HTR-8/SVneo (cell line): ENCODE data around the gene WNK2.
"Not testable (repeated sequence)": the region's sequence is repeated elsewhere in the genome, so short reads cannot be mapped to it uniquely, and the experiment has no call there.

Experiments used
- DNase-seq: peaks from one replicate; pipeline ENCODE4 v3.0.0; 2011; ENCODE audit warnings: low spot score, mixed read lengths; ENCODE audit not compliant: insufficient read length
- FAIRE-seq: peaks from 2 replicates; lab custom pipeline; 2011; peaks lifted over from hg19 to GRCh38; lab: Jason Lieb, UNC

The WNK2 gene

DNA sequence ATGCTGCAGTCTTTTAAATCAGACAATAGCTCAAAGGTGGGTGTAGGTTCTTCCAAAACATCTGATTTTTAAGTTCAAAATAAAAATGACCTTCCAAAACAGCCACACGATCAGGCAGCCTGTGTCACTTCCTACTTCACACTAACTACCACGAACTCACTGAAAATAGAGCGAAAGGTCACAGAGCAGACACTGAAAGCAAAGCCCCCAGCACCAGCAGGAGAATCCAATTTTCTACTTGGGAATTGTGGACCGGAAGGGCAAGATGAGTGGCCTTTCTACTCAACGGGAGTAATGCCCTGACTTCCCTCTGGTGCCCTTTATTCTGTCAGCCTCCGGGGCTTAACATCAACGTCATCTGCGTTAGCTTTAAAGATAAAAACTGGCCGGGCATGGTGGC is 159.7 kb downstream of the WNK2 start:
- no peak for DNase-seq
- FAIRE-seq: no peak

DNA sequence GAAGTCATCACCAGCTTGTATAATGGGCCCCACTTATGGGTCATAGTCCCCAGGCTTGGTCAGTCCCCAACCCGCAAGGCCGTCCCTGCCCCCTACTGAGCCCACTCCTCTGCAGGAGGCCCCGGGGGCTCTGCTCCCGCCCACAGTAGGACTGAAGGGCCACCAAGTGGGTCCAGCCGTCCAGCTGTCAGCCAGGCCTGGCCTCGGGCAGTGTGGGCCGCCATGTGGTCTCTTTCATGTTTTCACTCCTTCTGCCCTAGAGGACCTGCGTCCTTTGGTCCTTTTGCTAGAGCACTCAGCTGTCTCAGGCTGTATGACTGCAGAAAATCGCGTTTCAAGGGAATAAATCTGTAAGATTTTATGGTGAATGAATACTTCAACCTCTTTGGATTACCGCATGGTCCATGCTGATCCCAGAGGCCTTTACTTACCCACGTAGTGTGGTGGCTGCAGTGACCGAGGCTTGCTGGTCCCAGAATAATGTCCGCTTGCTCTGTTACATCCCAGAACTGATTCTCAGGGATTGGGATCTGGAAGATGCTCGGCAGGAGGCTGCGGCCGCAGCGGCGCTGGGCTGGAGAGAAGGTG is 161.8 kb downstream of the WNK2 start:
- FAIRE-seq (no peak), DNase-seq (no peak)

DNA sequence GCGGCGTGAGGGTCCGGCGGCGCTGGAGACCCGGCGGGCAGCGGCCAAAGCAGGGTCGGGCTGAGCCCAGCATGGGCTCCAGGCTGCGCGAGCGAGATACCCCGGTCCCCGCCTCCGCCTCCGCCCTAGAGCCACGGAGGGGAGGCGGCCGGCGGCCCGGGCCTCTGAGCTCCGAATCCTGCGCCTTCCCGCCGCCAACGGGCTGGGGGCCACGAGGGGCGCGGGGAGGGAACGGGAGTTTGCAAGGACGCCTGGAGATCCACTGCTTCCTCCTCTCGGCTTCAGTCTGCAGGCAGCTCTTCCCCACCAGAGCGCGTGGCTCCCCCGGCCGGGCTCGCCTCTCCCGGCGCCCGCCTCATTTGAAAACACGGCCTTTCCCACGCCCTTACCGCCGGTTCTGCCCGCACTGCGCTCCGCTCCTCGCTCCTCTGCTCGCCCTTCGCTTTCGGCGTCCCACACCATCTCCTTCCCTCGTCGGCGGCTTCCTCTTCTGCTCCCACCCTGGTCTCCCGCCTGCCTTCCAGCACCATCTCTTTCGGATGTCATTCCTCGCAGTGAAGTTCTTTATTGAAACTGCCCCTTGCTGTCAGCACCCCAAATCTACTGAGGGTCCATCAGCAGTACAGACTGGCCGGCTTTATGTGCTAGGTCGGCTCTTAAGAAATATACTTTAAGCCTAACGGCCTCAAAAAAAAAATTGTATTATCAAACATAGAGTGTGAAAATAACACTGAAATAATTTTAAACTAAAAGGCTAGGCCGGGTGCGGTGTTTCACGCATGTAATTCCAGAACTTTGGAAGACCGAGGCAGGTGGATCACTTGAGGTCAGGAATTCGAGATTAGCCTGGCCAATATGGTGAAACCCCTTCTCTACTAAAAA is 162.5 kb downstream of the WNK2 start:
- DNase-seq (no peak), FAIRE-seq (no peak)

DNA sequence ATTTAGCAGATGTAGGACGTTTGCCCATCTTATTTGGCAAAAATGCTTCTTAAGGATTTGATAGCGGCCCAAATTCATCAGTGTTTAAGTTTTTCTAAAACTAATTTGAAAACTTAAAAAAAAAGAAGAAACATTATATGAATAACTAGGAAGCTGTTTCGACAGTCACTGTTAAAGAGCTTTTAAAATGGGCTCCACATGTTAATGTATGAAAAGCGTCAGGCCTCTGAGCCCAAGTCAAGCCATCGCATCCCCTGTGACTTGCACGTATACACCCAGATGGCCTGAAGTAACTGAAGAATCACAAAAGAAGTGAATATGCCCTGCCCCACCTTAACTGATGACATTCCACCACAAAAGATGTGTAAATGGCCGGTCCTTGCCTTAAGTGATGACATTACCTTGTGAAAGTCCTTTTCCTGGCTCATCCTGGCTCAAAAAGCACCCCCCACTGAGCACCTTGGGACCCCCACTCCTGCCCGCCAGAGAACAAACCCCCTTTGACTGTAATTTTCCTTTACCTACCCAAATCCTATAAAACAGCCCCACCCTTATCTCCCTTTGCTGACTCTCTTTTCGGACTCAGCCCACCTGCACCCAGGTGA is 163.5 kb downstream of the WNK2 start:
- not testable (repeated sequence) for DNase-seq, FAIRE-seq

DNA sequence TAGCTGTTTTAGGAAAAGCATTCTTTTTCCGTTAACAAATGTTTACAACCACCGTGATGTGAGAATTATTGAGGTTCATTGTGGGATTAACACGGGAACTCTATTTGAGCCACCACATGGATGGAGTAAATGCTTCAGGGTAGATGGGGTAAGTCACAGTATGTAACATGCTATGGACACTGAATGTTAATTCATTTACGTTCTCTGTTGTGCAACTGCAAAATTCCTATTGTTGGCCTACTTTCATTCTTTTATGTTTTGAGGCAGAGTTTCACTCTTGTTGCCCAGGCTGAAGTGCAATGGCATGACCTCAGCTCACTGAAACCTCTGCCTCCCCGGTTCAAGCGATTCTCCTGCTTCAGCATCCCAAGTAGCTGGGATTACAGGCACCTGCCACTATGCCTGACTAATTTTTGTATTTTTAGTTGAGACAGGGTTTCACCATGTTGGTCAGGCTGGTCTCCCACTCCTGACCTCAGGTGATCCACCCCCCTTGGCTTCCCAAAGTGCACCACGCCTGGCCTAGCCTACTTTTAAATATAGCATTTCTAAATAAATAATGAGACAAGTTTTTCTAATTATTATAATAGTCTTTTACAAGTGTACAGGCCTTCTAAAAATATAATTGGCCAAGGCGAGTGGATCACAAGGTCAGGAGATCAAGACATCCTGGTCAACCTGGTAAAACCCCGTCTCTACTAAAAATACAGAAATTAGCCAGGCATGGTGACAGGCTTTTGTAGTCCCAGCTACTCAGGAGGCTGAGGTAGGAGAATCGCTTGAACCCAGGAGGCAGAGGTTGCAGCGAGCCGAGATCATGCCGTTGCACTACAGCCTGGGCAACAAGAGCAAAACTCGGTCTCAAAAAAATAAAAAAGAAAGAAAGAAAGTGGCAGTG is 169.7 kb downstream of the WNK2 start:
- FAIRE-seq: not testable (repeated sequence)

GRCh38 chr9:93354451-93354850 is 170.5 kb downstream of the WNK2 start:
- FAIRE-seq: no peak
- DNase-seq: no peak

More for the DNA sequence above, 169.7 kb downstream of the WNK2 start:
- not testable (repeated sequence) for DNase-seq

- FAIRE-seq: no peak
- DNase-seq: no peak
Measured at GRCh38 chr9:93355827-93356226, 171.9 kb downstream of the WNK2 start.

GRCh38 chr9:93357649-93358048 is 173.7 kb downstream of the WNK2 start:
- no peak for FAIRE-seq
- DNase-seq: no peak

DNA sequence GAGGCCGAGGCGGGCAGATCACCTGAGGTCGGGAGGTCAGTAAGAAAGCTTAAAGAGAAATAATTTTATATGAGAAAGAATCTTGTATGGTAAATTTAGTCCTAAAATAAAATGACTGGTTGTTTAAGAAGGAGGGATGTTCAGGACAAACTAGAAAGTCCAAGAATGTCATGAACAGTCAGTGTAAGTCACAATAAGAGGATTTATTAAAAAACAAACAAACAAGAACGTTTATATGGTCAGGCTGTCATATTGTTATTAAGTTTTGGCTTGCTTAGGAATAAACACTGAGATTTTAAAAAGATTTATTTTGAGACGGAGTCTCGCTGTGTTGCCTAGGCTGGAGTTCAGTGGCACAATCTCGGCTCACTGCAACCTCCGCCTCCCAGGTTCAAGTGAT is 176.0 kb downstream of the WNK2 start:
- FAIRE-seq: not testable (repeated sequence)

GRCh38 chr9:93361995-93362394 is 178.1 kb downstream of the WNK2 start:
- DNase-seq: no peak
- FAIRE-seq: no peak

More for the DNA sequence above, 176.0 kb downstream of the WNK2 start:
- DNase-seq: not testable (repeated sequence)

- FAIRE-seq (no peak), DNase-seq (no peak)
Measured at GRCh38 chr9:93364734-93365426, 180.9 kb downstream of the WNK2 start.

DNA sequence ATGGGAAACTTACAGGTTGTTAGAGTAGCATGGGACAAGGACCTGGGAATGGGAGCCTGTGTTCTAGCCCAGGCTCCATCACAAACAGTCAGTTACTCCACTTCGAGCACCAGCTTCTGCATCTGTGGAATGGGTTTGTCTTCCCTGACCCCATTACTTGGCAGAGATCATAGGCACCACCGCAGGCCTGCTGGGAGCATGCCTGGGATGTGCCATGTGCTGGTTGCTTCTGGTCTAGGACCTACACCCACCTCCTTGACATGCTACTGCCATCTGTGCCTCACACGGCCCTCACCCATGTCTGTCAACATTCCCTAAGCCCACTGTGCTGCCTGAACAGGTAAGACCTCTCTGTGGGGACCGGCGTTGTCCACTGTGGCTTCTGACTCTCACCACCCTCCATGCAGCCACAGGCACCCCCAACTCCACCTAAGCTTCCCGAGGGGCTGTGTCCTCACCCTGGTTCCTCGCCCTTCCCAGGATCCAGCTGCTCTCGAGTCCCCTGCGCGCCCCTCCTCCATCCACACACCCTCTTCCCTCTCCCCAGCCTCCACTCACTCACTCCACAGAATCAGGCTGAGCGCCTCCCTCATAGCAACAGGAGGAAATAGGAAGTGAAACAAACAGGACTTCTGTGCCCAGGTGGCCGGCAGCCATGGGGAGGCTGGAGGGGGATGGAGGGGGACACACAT is 181.6 kb downstream of the WNK2 start:
- FAIRE-seq (no peak), DNase-seq (no peak)

- FAIRE-seq (no peak), DNase-seq (no peak)
Measured at GRCh38 chr9:93366119-93366447, 182.1 kb downstream of the WNK2 start.

- FAIRE-seq, DNase-seq: not testable (repeated sequence)
Measured at GRCh38 chr9:93366486-93366885, 182.5 kb downstream of the WNK2 start.

- DNase-seq (no peak), FAIRE-seq (no peak)
Measured at GRCh38 chr9:93368437-93368836, 184.5 kb downstream of the WNK2 start.

DNA sequence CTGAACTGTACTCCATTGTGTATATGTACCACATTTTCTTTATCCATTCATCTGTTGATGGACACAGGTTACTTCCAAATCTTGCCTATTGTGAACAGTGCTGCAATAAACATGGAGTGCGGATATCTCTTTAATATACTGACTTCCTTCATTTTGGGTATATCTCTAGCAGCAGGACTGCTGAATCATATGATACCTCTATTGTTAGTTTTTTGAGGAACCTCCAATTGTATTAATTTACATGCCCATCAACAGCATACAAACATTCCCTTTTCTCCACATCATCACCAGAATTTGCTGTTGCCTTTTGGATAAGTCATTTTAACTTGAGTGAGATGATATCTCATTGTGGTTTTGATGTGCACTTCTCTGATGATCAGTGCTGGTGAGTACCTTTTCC is 185.7 kb downstream of the WNK2 start:
- DNase-seq (no peak), FAIRE-seq (no peak)
